A204.1 (cell line): Measurements from ENCODE around the gene POU6F2.
"Not testable (repeated sequence)": the region's sequence is repeated elsewhere in the genome, so short reads cannot be mapped to it uniquely, and the experiment has no call there.

ENCODE experiments used
- FAIRE-seq: peaks from 2 replicates; lab custom pipeline; 2012; peaks lifted over from hg19 to GRCh38; lab: Jason Lieb, UNC

Gene POU6F2

DNA sequence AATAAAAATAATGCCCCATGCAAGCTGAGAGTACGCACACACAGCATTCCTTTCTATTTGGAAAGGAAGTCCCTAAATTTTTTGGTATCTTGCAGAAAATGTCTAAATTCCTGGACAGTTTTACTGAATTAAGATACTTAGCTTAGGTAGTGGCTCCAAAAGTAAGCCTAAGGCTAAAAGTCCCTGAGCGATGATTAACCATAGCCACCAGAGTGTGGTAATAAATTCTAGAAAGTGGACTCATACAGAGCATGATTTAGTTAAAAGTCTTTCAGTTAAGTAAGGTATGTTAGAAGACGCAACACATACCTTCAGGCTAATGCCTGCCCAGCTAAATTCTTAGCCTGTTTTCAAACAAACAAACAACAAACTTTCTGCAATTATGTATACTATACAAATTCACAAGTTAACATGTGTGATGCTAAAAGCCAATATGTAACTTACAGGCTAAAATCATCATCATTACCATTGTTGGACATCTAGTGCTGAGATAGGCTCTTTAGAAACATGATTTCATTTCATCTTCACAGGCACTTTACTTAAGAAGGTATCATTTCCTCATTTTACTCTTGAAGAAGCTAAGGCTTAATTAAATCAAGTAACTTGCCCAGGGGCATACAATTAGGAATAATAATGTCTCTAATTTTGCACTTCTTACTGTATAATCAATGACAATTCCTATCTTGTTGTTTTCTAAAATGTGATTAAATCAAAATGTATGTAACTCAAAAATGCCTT lies 327.1 kb downstream of the POU6F2 start:
- FAIRE-seq, result no peak

DNA sequence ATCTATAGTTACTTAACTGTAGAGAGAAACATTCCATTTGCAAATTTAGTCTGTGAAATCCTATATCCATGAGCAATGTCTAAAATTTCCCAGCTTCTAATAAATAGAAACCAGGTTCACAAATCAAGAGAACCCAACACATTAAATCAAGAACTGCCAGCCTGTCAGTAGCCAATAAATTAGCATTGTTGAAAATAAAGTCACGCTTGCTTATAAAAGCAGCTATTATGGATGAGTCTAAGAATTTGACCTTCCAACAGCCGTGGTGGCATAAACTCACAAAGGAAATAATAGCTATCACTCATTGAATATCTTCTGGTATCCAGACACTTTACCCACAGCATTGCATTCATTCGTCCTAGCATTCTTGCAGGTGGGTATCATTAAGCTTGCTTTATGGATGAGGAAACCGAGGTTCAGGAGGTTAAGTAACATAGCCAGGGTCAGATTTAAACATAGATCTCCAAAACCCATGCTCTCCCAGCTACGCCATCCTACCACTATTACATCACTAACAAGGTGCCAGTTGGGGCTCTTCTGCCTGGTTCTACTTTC lies 328.4 kb downstream of the POU6F2 start:
- no peak for FAIRE-seq

DNA sequence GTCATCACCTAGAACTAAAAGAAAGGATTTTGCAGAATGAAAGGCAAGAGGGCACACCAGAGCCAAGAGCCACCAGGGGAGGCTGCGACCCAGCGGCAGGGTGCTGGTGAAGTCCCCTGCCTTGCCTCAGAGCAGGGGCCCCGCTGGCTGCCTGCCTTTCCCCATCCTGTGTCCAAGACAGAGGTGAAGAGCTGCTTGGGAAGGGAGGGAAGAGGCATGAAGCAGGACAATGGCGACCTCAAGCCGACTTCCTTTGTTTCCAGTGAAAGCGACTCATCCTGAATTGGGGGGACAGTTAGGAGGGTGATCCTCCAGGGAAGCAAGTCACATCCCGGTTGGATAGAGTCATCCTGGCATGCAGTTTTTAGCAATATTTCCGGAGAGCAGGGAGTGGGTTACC lies 333.0 kb downstream of the POU6F2 start:
- no peak for FAIRE-seq

DNA sequence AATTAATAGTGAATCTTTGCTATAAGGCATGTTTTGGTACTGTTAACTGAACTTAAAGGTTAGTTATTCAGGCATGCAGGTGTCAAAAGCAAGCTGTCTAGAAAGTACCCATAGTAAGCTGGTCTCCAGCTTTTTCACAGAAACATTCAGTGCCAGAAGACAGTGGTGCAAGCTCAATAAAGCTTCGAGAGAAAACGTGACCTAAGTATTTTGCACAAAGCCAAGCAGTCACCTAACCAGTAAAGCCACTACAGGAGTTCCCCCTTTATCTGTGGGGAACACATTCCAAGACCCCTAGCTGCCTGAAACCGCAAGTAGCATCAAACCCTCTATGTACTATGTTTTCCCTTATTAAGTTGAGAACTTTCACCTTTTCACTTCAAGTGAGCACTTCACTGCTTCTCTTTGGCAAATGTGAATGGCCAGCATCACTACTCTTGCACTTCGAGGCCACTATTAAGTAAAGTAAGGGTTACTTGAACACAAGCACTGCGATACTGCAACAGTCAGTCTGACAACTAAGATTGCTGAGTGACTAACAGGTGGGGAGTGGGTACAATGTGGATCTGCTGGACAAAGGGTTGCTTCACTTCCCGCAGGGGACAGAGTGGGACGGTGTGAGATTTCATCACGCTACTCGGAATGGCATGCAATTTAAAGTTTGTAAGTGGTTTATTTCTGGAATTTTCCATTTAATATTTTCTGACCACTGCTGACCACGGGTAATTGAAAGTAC lies 334.7 kb downstream of the POU6F2 start:
- no peak for FAIRE-seq

DNA sequence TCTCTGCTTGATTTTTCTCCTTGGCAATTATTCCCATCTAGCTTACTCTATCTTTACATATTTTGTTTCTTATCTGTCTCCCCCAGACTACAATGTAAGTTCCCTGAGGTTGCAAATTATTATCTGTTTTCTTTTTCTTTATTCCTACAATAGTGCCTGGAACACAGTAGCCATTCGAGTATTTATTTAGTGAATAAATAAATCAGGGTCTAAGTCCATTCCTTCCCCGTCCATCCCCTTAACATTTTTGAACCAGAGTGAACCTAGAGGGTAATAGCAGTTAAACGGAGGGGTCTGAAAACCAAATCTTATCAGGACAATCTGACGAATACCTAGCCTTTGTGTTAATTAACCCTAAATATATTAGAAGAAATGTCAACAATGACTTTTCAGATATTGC lies 335.7 kb downstream of the POU6F2 start:
- no peak for FAIRE-seq

DNA sequence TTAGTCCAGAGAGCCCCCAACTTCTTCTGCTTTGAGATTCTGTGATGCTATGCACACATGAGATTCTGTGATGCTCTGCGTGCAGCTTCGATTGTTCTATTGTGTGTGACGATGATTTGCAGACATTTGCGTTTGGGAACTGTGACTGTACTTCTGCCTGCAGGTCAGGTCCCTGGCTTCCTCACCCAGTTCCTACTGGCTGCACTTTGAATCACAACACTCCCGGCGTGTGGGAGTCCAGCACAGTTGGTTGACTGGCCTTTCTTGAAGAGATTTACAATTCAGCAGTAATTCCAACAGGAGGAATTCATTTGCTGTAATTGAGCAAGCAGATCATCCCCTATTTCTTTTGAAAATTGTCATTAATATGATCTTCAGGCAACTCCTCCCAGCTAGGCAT lies 336.3 kb downstream of the POU6F2 start:
- FAIRE-seq, result no peak

DNA sequence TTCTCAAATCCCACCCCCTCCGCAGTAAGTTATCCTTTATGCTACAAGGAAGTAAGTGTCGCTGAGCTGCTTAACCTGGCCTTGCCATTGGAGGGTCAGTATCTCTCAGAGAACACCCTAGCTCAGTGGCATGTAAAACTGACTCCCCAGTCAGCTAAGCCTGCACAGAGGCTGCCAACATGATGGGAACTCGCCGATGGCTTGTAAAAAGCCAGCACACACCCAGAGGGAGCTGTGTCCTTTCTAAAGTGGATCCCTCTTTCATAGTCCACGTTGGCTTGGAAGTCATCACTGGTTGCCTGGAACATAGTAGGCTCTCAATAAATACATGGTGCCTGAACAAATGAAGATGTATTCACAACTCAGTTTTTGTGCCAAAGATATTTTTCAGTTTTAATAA lies 339.4 kb downstream of the POU6F2 start:
- no peak for FAIRE-seq

DNA sequence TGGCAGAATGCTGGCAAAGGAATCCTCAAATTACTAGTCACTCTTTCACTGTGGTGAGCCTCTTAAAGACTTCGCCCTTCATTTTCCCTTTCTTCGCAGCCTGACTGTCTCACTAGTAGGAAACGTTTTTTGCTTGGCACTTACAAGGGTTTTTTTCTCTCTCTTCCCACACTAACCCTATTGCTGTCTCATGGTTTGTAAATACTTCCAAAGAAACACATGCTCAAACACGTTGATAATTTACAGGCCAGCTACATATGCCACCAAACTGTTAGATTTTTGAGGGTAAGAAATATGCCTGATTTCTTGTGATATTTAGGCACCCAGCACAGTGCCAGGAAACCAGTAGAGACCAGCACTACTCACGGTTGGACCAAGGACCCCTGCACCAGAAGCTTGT lies 340.2 kb downstream of the POU6F2 start:
- no peak for FAIRE-seq

DNA sequence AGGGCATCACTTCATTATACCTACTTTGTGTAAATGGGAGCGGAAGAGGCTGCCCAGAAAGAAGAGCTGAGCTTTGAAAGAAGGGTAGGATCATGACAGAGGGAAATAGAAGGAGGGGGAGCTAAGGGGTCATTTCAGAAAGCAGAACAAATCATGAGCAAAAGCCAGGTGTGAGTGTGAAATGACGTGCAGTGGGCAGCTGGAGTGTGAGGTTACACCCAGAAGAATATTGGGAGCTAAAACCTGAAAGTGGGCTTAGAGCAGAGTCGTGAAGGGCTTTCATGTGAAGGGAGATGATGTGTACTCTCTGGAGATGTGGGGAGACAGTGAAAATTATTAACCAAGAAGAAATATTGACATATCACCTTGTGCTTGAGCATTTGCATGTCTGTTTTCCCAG lies 343.5 kb downstream of the POU6F2 start:
- no peak for FAIRE-seq

DNA sequence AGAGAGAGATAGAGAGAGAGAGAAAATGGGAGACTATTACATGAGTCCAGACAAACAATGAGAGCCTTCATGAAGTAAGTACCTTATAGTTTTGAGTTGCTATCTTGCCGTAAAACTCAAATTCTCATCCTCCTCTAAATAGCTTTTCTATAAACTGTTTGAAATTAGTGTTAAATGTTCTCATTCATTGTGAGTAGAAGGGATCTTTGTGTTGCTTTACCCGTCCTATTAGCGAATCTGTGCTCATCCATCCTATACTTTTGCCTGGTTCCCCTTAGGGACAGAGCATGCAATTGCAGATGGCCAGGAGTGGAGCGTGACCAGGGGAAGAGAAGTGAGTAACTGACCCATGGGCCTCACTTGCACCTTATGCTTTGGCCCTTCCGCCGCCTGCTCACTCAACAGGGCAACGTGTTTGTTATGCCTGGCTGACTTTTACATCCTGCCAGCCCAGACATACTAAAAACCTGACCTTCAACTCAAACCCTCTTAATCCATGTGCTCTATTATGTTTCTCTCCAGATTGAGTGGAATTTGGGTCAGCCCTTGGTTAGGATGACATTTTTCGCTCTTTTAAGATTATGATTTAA lies 344.3 kb downstream of the POU6F2 start:
- no peak for FAIRE-seq

DNA sequence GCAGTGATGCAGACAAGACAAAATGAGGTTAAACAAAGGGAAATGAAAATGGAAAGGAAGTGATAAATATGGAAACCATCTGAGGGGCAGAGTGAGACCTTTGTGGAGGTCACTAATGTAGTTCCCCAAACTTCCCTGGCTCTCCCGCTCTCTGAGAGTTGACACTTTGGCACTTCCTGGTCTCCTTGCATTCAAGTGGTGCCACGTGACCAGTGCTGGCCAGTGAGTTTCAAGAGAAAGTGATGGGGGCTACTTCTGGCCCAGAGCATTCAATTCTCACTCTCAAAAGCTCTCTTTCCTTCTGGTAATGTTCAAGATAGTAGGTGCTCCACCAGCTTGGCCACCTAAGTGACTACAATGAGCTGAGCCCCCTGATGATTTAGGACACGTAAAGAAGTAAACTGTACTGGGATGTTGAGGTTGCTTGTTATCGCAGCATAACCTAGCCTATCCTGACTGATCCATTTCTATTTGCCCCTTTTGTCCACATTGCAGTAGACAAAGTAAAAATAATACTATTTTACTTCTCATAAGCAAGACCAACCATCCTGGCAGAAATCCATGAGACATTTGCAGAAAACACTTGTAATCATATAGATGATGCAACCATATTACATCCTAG lies 346.5 kb downstream of the POU6F2 start:
- no peak for FAIRE-seq

DNA sequence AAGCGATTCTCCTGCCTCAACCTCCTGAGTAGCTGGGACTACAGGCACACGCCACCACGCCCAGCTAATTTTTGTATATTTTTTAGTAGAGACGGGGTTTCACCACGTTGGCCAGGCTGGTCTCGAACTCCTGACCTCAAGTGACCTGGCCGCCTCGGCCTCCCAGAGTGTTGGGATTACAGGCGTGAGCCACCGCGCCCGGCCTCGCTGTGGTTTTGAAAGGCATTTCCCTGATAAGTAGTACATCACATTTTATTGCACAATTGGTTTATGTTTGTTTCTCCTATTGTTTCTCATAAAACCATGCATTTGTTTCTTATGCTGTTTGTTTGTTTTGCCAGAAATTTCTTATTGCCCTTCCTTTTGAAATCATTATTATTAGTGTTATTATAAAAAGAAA lies 353.9 kb downstream of the POU6F2 start:
- FAIRE-seq, result not testable (repeated sequence)

DNA sequence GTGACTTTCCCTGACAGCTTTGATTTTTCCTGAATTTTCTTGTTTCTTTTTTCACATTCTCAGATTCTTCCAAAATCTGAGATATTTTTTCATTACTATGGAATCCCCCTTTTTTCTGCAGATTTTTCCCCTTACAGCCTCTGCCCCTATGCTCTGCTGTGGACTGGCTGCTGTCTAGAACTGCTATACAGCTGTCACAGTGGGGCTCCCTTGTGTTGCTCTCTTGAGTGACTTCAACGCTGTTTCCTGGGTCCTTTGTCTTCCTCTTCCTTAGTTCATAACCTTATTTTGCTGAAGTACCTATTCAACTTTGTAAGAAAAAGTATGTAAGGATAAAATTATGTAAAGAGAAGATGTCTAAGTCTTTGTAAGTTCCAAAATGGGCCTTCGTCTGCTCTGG lies 354.4 kb downstream of the POU6F2 start:
- FAIRE-seq, result no peak

DNA sequence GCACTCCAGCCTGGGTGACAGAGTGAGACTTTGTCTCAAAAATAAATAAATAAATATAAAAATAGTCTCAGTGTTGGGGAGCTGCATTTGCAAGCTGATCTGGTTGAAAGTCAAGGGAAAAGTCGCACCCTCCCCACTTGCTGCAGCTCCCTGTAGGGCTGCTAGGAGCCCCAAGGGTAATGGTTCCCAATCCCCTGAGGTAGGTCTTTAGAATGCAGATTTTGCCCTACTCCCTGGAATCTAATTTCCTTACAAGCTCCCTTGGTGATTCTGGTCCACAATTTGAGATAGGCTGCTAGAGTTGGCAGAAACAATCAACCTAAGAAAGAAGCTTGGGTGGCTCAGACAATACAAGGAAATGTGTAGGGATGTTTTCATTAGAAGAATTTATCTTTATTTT lies 356.0 kb downstream of the POU6F2 start:
- FAIRE-seq, result no peak

DNA sequence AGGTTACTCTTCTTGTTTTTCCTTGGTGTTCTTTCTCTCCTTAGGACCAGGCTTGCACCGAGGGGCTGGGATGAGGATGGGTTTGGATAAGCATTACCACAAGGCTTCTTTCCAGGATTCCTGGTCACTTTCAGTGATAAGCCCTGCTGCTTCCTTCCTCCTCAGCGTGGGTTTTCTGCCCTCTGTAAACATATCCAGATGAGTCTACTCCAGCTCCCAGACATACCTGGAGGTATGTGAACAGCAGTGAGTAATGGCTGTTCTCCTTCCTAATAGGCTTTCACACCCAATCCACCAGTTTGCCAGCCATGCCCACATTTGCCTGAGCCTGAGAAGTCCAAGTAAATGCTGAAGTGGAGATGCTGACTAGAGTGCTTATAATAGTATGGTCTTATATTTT lies 358.7 kb downstream of the POU6F2 start:
- FAIRE-seq, result no peak

DNA sequence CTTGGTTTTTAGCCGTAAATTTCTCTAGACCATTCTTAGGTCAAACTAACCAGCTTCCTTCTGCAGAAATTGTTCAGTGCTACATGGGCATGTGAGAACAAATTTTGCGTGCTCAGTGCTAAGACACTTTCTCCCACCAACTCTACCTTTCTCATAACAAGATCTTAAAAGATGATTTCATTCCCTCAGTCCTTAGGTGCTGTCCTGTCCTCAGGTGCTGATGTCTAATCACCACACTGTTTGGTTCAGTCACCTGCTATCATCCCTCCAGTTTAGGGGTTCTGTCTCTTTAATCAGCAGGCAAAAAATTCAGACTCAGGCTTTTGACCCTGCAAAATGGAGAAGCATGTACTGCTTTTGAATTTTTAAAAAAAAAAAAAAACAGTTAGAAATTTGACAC lies 361.0 kb downstream of the POU6F2 start:
- no peak for FAIRE-seq

DNA sequence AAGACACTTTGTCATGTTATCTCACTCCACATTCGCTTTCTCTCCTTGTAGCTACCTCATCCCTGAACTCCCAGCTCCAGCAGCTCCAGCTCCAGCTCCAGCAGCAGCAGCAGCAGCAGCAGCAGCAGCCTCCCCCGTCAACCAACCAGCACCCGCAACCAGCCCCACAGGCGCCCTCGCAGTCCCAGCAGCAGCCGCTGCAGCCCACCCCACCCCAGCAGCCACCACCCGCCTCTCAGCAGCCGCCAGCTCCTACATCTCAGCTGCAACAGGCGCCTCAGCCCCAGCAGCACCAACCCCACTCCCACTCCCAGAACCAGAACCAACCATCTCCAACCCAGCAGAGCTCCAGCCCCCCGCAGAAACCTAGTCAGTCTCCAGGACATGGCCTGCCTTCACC lies 361.9 kb downstream of the POU6F2 start:
- no peak for FAIRE-seq

DNA sequence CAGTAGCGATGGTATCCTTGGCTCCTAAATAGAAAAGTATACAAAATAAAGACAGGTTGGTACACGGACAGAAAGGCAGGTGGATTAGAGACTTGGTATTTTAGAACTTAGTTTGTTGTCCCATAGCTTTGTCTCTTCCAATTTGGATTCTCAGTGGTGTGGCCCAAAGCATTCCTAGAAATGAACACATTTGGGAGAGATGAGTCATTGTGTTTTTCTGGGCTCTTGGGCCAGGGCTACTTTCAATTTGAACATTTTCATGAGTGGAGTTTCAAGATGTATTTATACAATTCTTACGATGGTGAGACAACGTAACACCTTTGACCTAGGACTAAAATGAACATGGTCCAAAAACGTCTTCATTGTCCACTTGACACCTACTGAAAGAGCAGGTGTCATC lies 363.4 kb downstream of the POU6F2 start:
- no peak for FAIRE-seq

DNA sequence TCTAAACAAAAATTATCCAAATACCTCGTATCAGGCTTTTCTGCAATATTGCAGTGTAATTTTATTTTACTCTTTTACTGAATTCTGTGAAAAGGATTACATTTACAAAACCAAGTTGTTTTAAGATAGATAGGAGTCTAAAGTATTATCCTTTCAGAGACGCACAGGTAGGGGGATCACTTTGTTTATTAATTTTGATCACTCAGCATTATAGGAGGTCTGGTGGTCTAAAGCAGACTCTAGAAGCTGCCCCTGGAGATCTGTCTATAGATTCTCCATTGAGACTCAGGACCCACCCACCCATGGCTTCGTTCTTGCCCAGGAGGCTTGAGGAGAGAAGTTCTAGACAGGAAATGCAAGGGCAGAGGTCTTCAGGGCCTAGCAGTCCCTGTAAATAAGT lies 365.1 kb downstream of the POU6F2 start:
- no peak for FAIRE-seq

DNA sequence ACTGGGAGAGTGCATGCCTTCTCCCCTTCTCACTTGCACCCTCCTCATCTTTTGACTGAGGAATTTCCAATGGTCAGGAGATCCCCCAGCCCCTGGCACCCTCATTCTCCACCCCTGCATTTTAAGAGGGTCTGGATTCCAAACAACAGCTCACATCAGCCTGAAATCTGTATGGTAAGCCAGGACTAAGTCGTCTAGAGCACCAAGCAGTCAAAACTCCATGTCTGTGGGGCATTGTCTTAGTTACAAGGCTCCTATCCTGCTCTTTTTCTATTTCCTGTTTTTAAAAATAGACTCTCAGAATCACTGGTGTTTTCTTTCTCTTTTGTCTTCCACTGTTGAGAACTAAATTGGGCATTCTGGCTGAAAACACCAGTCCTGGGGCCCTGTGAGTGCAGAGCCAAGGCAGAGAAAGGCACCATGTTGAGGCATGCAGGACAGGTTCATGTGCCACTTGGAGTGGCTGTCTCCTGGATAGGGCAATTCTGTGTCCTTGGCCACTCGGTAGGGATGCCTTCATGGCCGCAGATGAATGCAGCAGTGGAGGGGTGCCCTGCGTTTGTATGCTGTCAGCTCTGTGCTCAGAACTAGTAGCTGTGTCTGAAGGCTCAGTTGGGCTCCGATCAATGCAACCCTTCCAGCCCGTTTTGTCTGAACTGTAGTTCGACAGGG lies 371.9 kb downstream of the POU6F2 start:
- no peak for FAIRE-seq

DNA sequence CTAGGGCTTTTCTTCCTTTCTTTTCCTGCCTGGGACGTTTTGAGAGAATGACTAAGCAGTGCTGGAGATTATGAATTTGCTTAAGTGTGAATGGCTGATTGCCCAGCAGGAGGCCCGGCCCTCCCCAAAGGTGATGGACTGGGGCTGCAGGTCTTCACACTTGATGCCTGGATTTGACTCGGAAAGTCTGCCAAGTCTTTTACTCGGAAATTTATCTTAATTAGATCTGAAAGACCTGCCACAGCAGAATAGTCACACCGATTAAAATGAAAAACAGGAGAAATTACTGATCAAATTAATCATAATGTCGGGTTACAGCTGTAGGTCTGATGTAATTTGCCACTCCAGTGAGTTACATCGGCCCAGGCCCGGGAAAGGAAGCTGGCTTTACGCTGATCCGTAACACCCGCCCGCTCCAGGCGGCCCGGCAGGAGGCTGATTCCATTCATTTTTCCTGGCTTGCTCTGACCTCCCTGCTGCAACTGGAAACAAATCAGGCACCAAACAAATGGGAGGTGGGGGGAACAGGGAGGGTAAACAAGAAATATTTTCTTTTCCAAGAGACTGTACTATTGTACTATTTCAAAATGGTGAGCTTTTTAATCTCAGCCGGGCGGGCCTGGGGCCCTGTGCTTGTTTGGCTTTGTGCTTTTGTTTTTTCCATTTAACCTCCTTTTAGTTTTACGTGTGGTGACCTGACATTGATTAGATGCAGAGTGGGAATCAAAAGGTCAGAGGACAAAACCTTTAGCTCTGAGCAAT lies 376.1 kb downstream of the POU6F2 start:
- FAIRE-seq, result no peak

DNA sequence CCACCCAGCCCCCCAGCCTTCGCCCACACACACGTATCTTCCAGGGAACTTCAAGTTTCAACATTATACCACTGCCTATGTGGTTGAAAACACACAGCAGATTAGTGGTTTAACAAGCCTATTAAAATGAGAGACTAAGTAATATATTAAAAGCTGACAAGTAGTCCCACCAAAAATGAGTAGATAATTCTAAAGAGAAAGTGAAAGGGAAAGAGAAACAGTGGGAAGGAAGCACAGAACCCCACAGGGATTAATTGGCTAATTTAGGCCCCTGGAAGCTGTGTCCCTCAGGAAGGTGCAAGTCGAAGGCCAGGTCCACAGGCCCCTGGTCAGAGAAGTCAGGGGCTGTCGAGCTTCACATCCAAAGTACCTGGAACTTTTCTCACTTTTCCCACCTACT lies 378.0 kb downstream of the POU6F2 start:
- no peak for FAIRE-seq
